Left lung (tissue), 10 donors: ENCODE results near the gene PDK2. TPM values are rescaled to one million over a fixed set of nuclear protein-coding genes. Genes with fewer than 3 reads are reported as not detected.

ENCODE experiments used
- ATAC-seq: fragments of 200-7000 bp; cut with Tn5 transposase; one replicate; pipeline ENCODE4 v1.9.1; 2020; ENCODE audit warnings: moderate library complexity
- DNase-seq, 4 donors: peaks; one replicate each; pipeline ENCODE4 v3.0.0-alpha.2; 2013 to 2020
- H3K27ac ChIP-seq, 2 donors: fragments of 200-600 bp; sonication (generic) in 1 of 2; one replicate each; pipeline versions ENCODE4 v1.5.0 to v1.8.0; 2020 to 2021
- H3K27me3 ChIP-seq, 2 donors: fragments of 200-600 bp; sonication (generic) in 1 of 2; one replicate each; pipeline versions ENCODE4 v1.5.0 to v1.8.0; 2020 to 2021
- H3K36me3 ChIP-seq, 2 donors: fragments of 200-600 bp; sonication (generic) in 1 of 2; one replicate each; pipeline versions ENCODE4 v1.5.0 to v1.8.0; 2020 to 2021
- H3K4me1 ChIP-seq, 2 donors: fragments of 200-600 bp; one replicate each; pipeline ENCODE4 v1.8.0; 2021
- H3K4me3 ChIP-seq, 2 donors: fragments of 200-600 bp; sonication (generic) in 1 of 2; one replicate each; pipeline versions ENCODE4 v1.5.0 to v1.8.0; 2020 to 2021; ENCODE audit warnings: mild to moderate bottlenecking in 1 of 2
- H3K9me3 ChIP-seq, 2 donors: fragments of 200-600 bp; sonication (generic) in 1 of 2; one replicate each; pipeline versions ENCODE4 v1.5.0 to v1.8.0; 2020 to 2021
- CTCF ChIP-seq, 2 donors: fragments of 200-600 bp; sonication (generic) in 1 of 2; IDR thresholded peaks; one replicate each; pipeline versions ENCODE4 v1.5.0 to v1.8.0; 2021; ENCODE audit warnings: antibody characterized with exemption in 2 of 2
- intact Hi-C, 2 donors: fragments of 100-400 bp; cut with DNase I; formaldehyde crosslinking; loops; one replicate each; pipeline versions ENCODE4 v1.11.2 to v1.14.2; 2022
- polyA plus RNA-seq, 6 donors: library from polyadenylated mRNA; unstranded; fragments of 120-200 nt; gene quantifications; one replicate each; pipeline ENCODE4 v1.2.1, GENCODE V29; 2013; ENCODE audit not compliant: insufficient read length in 6 of 6
- total RNA-seq, 2 donors: library from RNA; stranded (reverse); fragmentation: NEBNext Ultra II Directional; extraction: Animal tissue kit (Norgen Biotek cat#: 25700); gene quantifications; one replicate each; pipeline ENCODE4 v1.2.1, GENCODE V29; 2021
- donor health status: DM: no; HTN: yes; CAD: no.
- donor health status: DM: no; HTN: no; CAD: no.

Gene PDK2
- total and polyA plus RNA-seq, 8 donors: 20.7 to 83.8 (median 67.4) TPM

GRCh38 chr17:50149091-50149416, 53.9 kb downstream of the PDK2 start:
- no peaks in the 10 kb centered on the region for H3K9me3 ChIP-seq
- DNase-seq: no peak
- H3K36me3 ChIP-seq: peaks cover 0 to 13% of the 10 kb centered on the region in 2 donors
- no peak for TF ChIP-seq CTCF (IDR thresholded peaks at IDR 0.05)
- peaks cover 23 to 72% of the 10 kb centered on the region in 2 donors for H3K4me1 ChIP-seq
- H3K4me3 ChIP-seq: peak overlapping the region; percentile 98
- H3K27me3 ChIP-seq: no peaks in the 10 kb centered on the region
- intact Hi-C loops: no loop called here
- ATAC-seq: no peak
- peak overlapping the region; percentile 89 to 92 for H3K27ac ChIP-seq

GRCh38 chr17:50149417-50150353, 54.5 kb downstream of the PDK2 start:
- TF ChIP-seq CTCF (IDR thresholded peaks at IDR 0.05): peak in 1 of 2 donors; percentile 19
- peak overlapping the region; percentile 98 for H3K4me3 ChIP-seq
- ATAC-seq: peak; percentile 2
- intact Hi-C loops: no loop called here
- peaks cover 0 to 7% of the 10 kb centered on the region in 2 donors for H3K36me3 ChIP-seq
- H3K9me3 ChIP-seq: no peaks in the 10 kb centered on the region
- peaks cover 23 to 72% of the 10 kb centered on the region in 2 donors for H3K4me1 ChIP-seq
- H3K27ac ChIP-seq: peak overlapping the region; percentile 89 to 92
- no peaks in the 10 kb centered on the region for H3K27me3 ChIP-seq
- DNase-seq: peak in 2 of 4 donors; percentile 64 to 96

- intact Hi-C loops: no loop called here
- H3K9me3 ChIP-seq: no peaks in the 10 kb centered on the region
- peaks cover 23 to 72% of the 10 kb centered on the region in 2 donors for H3K4me1 ChIP-seq
- ATAC-seq (no peak), DNase-seq (no peak)
- peak within 1 kb of the TSS; percentile 89 to 92 for H3K27ac ChIP-seq
- no peak for TF ChIP-seq CTCF (IDR thresholded peaks at IDR 0.05)
- H3K27me3 ChIP-seq: no peaks in the 10 kb centered on the region
- no peaks in the 10 kb centered on the region for H3K36me3 ChIP-seq
- H3K4me3 ChIP-seq: peak within 1 kb of the TSS; percentile 98
These were observed 55.3 kb downstream of the PDK2 start, which contains the start of gene PPP1R9B for GRCh38 chr17:50150354-50151040. Gene PPP1R9B (minus strand): TSS chr17:50150677. CDS start chr17:50150513, 164 bp downstream.

- peak; percentile 81 for ATAC-seq
- intact Hi-C loops: no loop called here
These were observed 56.1 kb downstream of the PDK2 start for GRCh38 chr17:50151041-50151936.

More at GRCh38 chr17:50151041-50151936, 56.1 kb downstream of the PDK2 start:
- peak; percentile 45 to 87 for TF ChIP-seq CTCF (IDR thresholded peaks at IDR 0.05)
- Histone ChIP-seq H3K4me1 (peaks cover 18 to 72% of the 10 kb centered on the region in 2 donors), H3K36me3 (no peaks in the 10 kb centered on the region), H3K27ac (peak overlapping the region; percentile 89 to 92), H3K9me3 (no peaks in the 10 kb centered on the region), H3K27me3 (no peaks in the 10 kb centered on the region), H3K4me3 (peak overlapping the region; percentile 98)
- DNase-seq: peak; percentile 87 to 98 (median 94)
